ENCODE data around the gene ZNF74.

ZNF74 gene

GRCh38 chr22:20395907-20396287 lies 1.9 kb downstream of the ZNF74 start:
- no peak overlapping the region for H3K18ac ChIP-seq (ENCODE audit: low read length)
- H3K9me3 ChIP-seq (replicated peaks in 1 of 2; ENCODE audit: control insufficient read depth in 2 of 2, insufficient read depth in 1 of 2, low read depth in 1 of 2, low read length in 2 of 2), result peaks cover 0 to 7% of the 10 kb centered on the region in 2 donors
- H4K91ac ChIP-seq (ENCODE audit: low read depth, low read length, poor library complexity), result no peak overlapping the region
- H2AK5ac ChIP-seq (ENCODE audit: low read depth, low read length), result no peak overlapping the region
- no peak overlapping the region for H3K23ac ChIP-seq (ENCODE audit: low read depth, low read length, poor library complexity)
- H2AFZ ChIP-seq (ENCODE audit: low read length), result no peak overlapping the region
- no peak overlapping the region for H3K4me2 ChIP-seq (ENCODE audit: insufficient read depth, low read length, poor library complexity, severe bottlenecking)
- no peak overlapping the region for H2BK12ac ChIP-seq (ENCODE audit: low read length)
- peaks cover 9 to 10% of the 10 kb centered on the region in 2 donors for H3K4me1 ChIP-seq (ENCODE audit: control insufficient read depth in 2 of 2, insufficient read depth in 1 of 2, low read depth in 1 of 2, low read length in 2 of 2)
- H3K27me3 ChIP-seq (ENCODE audit: control insufficient read depth in 3 of 3, insufficient read depth in 3 of 3, low read depth in 1 of 3, low read length in 3 of 3), result no peaks in the 10 kb centered on the region
- no peak overlapping the region for H3K9ac ChIP-seq (ENCODE audit: low read depth, low read length, poor library complexity)
- peaks cover 10% of the 10 kb centered on the region for H3K79me1 ChIP-seq (ENCODE audit: low read depth, low read length)
- DNase-seq (ENCODE audit: low spot score), result no peak
- H3K14ac ChIP-seq (ENCODE audit: low read length), result no peak overlapping the region
- H3K27ac ChIP-seq (replicated peaks; ENCODE audit: low read length), result no peak overlapping the region
- no peak overlapping the region for H3K4ac ChIP-seq (ENCODE audit: low read length)
- H3K36me3 ChIP-seq (replicated peaks in 1 of 2; ENCODE audit: control insufficient read depth in 2 of 2, insufficient read depth in 2 of 2, low read length in 2 of 2), result peaks cover 5 to 46% of the 10 kb centered on the region in 2 donors
- H4K8ac ChIP-seq (ENCODE audit: low read depth, low read length), result no peak overlapping the region
- H2BK5ac ChIP-seq (ENCODE audit: low read length), result no peak overlapping the region
- H2BK120ac ChIP-seq (ENCODE audit: low read depth, low read length), result no peak overlapping the region
- H3K4me3 ChIP-seq (ENCODE audit: low read length in 2 of 2), result peak overlapping the region in 1 of 2 donors; percentile 74
- H2BK15ac ChIP-seq (ENCODE audit: low read length), result no peak overlapping the region
- no CpG with 5 or more reads among the region's 2 CpGs for WGBS, 2 donors (ENCODE audit: extremely low coverage in 2 of 2, insufficient read length in 2 of 2, insufficient replicate concordance in 1 of 2)

- no peak overlapping the region for H2BK120ac ChIP-seq (ENCODE audit: low read depth, low read length)
- H4K91ac ChIP-seq (ENCODE audit: low read depth, low read length, poor library complexity), result no peak overlapping the region
- no peak overlapping the region for H3K18ac ChIP-seq (ENCODE audit: low read length)
- H2BK15ac ChIP-seq (ENCODE audit: low read length), result no peak overlapping the region
- WGBS, 2 donors (ENCODE audit: extremely low coverage in 2 of 2, insufficient read length in 2 of 2, insufficient replicate concordance in 1 of 2), result no CpG with 5 or more reads among the region's 1 CpG
- H3K27ac ChIP-seq (replicated peaks; ENCODE audit: low read length), result no peak overlapping the region
- H3K4me3 ChIP-seq (ENCODE audit: low read length in 2 of 2), result no peak overlapping the region
- H3K4me1 ChIP-seq (ENCODE audit: control insufficient read depth in 2 of 2, insufficient read depth in 1 of 2, low read depth in 1 of 2, low read length in 2 of 2), result peaks cover 9 to 10% of the 10 kb centered on the region in 2 donors
- no peak overlapping the region for H3K14ac ChIP-seq (ENCODE audit: low read length)
- no peak overlapping the region for H2BK5ac ChIP-seq (ENCODE audit: low read length)
- no peak overlapping the region for H3K4me2 ChIP-seq (ENCODE audit: insufficient read depth, low read length, poor library complexity, severe bottlenecking)
- H3K27me3 ChIP-seq (ENCODE audit: control insufficient read depth in 3 of 3, insufficient read depth in 3 of 3, low read depth in 1 of 3, low read length in 3 of 3), result no peaks in the 10 kb centered on the region
- no peak overlapping the region for H4K8ac ChIP-seq (ENCODE audit: low read depth, low read length)
- peaks cover 15% of the 10 kb centered on the region for H3K79me1 ChIP-seq (ENCODE audit: low read depth, low read length)
- H3K36me3 ChIP-seq (replicated peaks in 1 of 2; ENCODE audit: control insufficient read depth in 2 of 2, insufficient read depth in 2 of 2, low read length in 2 of 2), result peaks cover 8 to 54% of the 10 kb centered on the region in 2 donors
- no peak overlapping the region for H3K4ac ChIP-seq (ENCODE audit: low read length)
- no peak overlapping the region for H3K9ac ChIP-seq (ENCODE audit: low read depth, low read length, poor library complexity)
- H3K23ac ChIP-seq (ENCODE audit: low read depth, low read length, poor library complexity), result no peak overlapping the region
- no peak overlapping the region for H2BK12ac ChIP-seq (ENCODE audit: low read length)
- DNase-seq (ENCODE audit: low spot score), result no peak
- no peak overlapping the region for H2AK5ac ChIP-seq (ENCODE audit: low read depth, low read length)
- H3K9me3 ChIP-seq (replicated peaks in 1 of 2; ENCODE audit: control insufficient read depth in 2 of 2, insufficient read depth in 1 of 2, low read depth in 1 of 2, low read length in 2 of 2), result peaks cover 0 to 7% of the 10 kb centered on the region in 2 donors
- H2AFZ ChIP-seq (ENCODE audit: low read length), result no peak overlapping the region
These were observed 2.7 kb downstream of the ZNF74 start for GRCh38 chr22:20396639-20397038.

GRCh38 chr22:20397498-20397897 lies 3.5 kb downstream of the ZNF74 start:
- Histone ChIP-seq H3K4me1 (ENCODE audit: control insufficient read depth in 2 of 2, insufficient read depth in 1 of 2, low read depth in 1 of 2, low read length in 2 of 2) (peaks cover 9 to 10% of the 10 kb centered on the region in 2 donors), H3K14ac (ENCODE audit: low read length) (no peak overlapping the region), H3K23ac (ENCODE audit: low read depth, low read length, poor library complexity) (no peak overlapping the region), H3K4ac (ENCODE audit: low read length) (no peak overlapping the region), H3K4me2 (ENCODE audit: insufficient read depth, low read length, poor library complexity, severe bottlenecking) (no peak overlapping the region), H3K27me3 (ENCODE audit: control insufficient read depth in 3 of 3, insufficient read depth in 3 of 3, low read depth in 1 of 3, low read length in 3 of 3) (no peaks in the 10 kb centered on the region), H3K18ac (ENCODE audit: low read length) (no peak overlapping the region), H3K9me3 (replicated peaks in 1 of 2; ENCODE audit: control insufficient read depth in 2 of 2, insufficient read depth in 1 of 2, low read depth in 1 of 2, low read length in 2 of 2) (peaks cover 0 to 7% of the 10 kb centered on the region in 2 donors), H2AK5ac (ENCODE audit: low read depth, low read length) (no peak overlapping the region), H3K27ac (replicated peaks; ENCODE audit: low read length) (no peak overlapping the region), H3K79me1 (ENCODE audit: low read depth, low read length) (peaks cover 17% of the 10 kb centered on the region), H2BK15ac (ENCODE audit: low read length) (no peak overlapping the region), H3K36me3 (replicated peaks in 1 of 2; ENCODE audit: control insufficient read depth in 2 of 2, insufficient read depth in 2 of 2, low read length in 2 of 2) (peaks cover 9 to 61% of the 10 kb centered on the region in 2 donors), H2BK5ac (ENCODE audit: low read length) (no peak overlapping the region), H3K4me3 (ENCODE audit: low read length in 2 of 2) (no peak overlapping the region), H3K9ac (ENCODE audit: low read depth, low read length, poor library complexity) (no peak overlapping the region), H2BK120ac (ENCODE audit: low read depth, low read length) (no peak overlapping the region), H2AFZ (ENCODE audit: low read length) (no peak overlapping the region), H4K91ac (ENCODE audit: low read depth, low read length, poor library complexity) (no peak overlapping the region), H4K8ac (ENCODE audit: low read depth, low read length) (no peak overlapping the region), H2BK12ac (ENCODE audit: low read length) (no peak overlapping the region)
- no peak for DNase-seq (ENCODE audit: low spot score)
- WGBS, 2 donors (ENCODE audit: extremely low coverage in 2 of 2, insufficient read length in 2 of 2, insufficient replicate concordance in 1 of 2), result no CpG with 5 or more reads among the region's 2 CpGs

GRCh38 chr22:20398420-20398819 lies 4.5 kb downstream of the ZNF74 start:
- no CpG with 5 or more reads among the region's 5 CpGs for WGBS, 2 donors (ENCODE audit: extremely low coverage in 2 of 2, insufficient read length in 2 of 2, insufficient replicate concordance in 1 of 2)
- no peak for DNase-seq (ENCODE audit: low spot score)
- Histone ChIP-seq H4K8ac (ENCODE audit: low read depth, low read length) (no peak overlapping the region), H4K91ac (ENCODE audit: low read depth, low read length, poor library complexity) (no peak overlapping the region), H2BK12ac (ENCODE audit: low read length) (no peak overlapping the region), H3K9me3 (replicated peaks in 1 of 2; ENCODE audit: control insufficient read depth in 2 of 2, insufficient read depth in 1 of 2, low read depth in 1 of 2, low read length in 2 of 2) (peaks cover 0 to 4% of the 10 kb centered on the region in 2 donors), H2AFZ (ENCODE audit: low read length) (no peak overlapping the region), H3K27me3 (ENCODE audit: control insufficient read depth in 3 of 3, insufficient read depth in 3 of 3, low read depth in 1 of 3, low read length in 3 of 3) (no peaks in the 10 kb centered on the region), H3K36me3 (replicated peaks in 1 of 2; ENCODE audit: control insufficient read depth in 2 of 2, insufficient read depth in 2 of 2, low read length in 2 of 2) (peaks cover 14 to 67% of the 10 kb centered on the region in 2 donors), H2AK5ac (ENCODE audit: low read depth, low read length) (no peak overlapping the region), H3K18ac (ENCODE audit: low read length) (no peak overlapping the region), H3K4me2 (ENCODE audit: insufficient read depth, low read length, poor library complexity, severe bottlenecking) (no peak overlapping the region), H3K79me1 (ENCODE audit: low read depth, low read length) (peaks cover 17% of the 10 kb centered on the region), H2BK120ac (ENCODE audit: low read depth, low read length) (no peak overlapping the region), H3K4ac (ENCODE audit: low read length) (no peak overlapping the region), H3K4me3 (ENCODE audit: low read length in 2 of 2) (no peak overlapping the region), H2BK15ac (ENCODE audit: low read length) (no peak overlapping the region), H3K9ac (ENCODE audit: low read depth, low read length, poor library complexity) (no peak overlapping the region), H2BK5ac (ENCODE audit: low read length) (no peak overlapping the region), H3K14ac (ENCODE audit: low read length) (no peak overlapping the region), H3K27ac (replicated peaks; ENCODE audit: low read length) (no peak overlapping the region), H3K4me1 (ENCODE audit: control insufficient read depth in 2 of 2, insufficient read depth in 1 of 2, low read depth in 1 of 2, low read length in 2 of 2) (peaks cover 8 to 9% of the 10 kb centered on the region in 2 donors), H3K23ac (ENCODE audit: low read depth, low read length, poor library complexity) (no peak overlapping the region)
